HepG2 (cell line): ENCODE measurements around the gene PSMB10. TPM values are rescaled to one million over a fixed set of nuclear protein-coding genes. Genes with fewer than 3 reads are reported as not detected.

Experiments
- AHR ChIP-seq: IDR thresholded peaks from 2 replicates; pipeline ENCODE4 v1.6.1; 2018; ENCODE audit warnings: missing genetic modification reagents, missing compliant biosample characterization
- FOSL1 ChIP-seq: sonication (generic); formaldehyde crosslinking; IDR thresholded peaks from 2 replicates; pipeline ENCODE4 v1.9.0; 2021; ENCODE audit warnings: missing genetic modification reagents, borderline replicate concordance
- MYC ChIP-seq: sonication (generic); formaldehyde crosslinking; IDR thresholded peaks from 2 replicates; pipeline ENCODE4 v1.9.0; 2021; ENCODE audit warnings: missing genetic modification reagents, borderline replicate concordance
- NFATC3 ChIP-seq: sonication (generic); formaldehyde crosslinking; IDR thresholded peaks from 2 replicates; pipeline ENCODE4 v1.5.1; 2020; ENCODE audit warnings: mild to moderate bottlenecking, missing genetic modification reagents
- PAF1 ChIP-seq: IDR thresholded peaks from 2 replicates; pipeline ENCODE4 v1.6.1; 2016; ENCODE audit warnings: missing genetic modification reagents, missing compliant biosample characterization
- SP2 ChIP-seq: sonication (generic); formaldehyde crosslinking; IDR thresholded peaks from 2 replicates; pipeline ENCODE4 v1.5.1; 2020; ENCODE audit warnings: mild to moderate bottlenecking, missing genetic modification reagents
- ZFP36 ChIP-seq: fragments of 150-350 bp; IDR thresholded peaks from 2 replicates; pipeline ENCODE4 v1.6.1; 2018; ENCODE audit warnings: borderline replicate concordance, low read length, low read depth; ENCODE audit not compliant: partially characterized antibody
- ZMAT3 ChIP-seq: sonication (generic); formaldehyde crosslinking; conservative IDR thresholded peaks from 2 replicates; pipeline ENCODE4 v1.7.0; 2021; ENCODE audit warnings: missing genetic modification reagents
- ZNF160 ChIP-seq: sonication (generic); formaldehyde crosslinking; IDR thresholded peaks from 2 replicates; pipeline ENCODE4 v1.8.0; 2022; ENCODE audit warnings: mild to moderate bottlenecking, inconsistent platforms, missing genetic modification reagents
- ZNF224 ChIP-seq: sonication (generic); formaldehyde crosslinking; IDR thresholded peaks from 2 replicates; pipeline ENCODE4 v1.5.0; 2020; ENCODE audit warnings: mild to moderate bottlenecking, missing genetic modification reagents
- ZNF251 ChIP-seq: sonication (generic); formaldehyde crosslinking; IDR thresholded peaks from 2 replicates; pipeline ENCODE4 v1.9.0; 2021; ENCODE audit warnings: mild to moderate bottlenecking, missing genetic modification reagents
- ZNF333 ChIP-seq: sonication (generic); formaldehyde crosslinking; IDR thresholded peaks from 2 replicates; pipeline ENCODE4 v1.4.0; 2020; ENCODE audit warnings: mild to moderate bottlenecking, missing genetic modification reagents, borderline replicate concordance
- ZNF570 ChIP-seq: sonication (generic); formaldehyde crosslinking; IDR thresholded peaks from 2 replicates; pipeline ENCODE4 v1.4.0; 2020; ENCODE audit warnings: mild to moderate bottlenecking, missing genetic modification reagents, borderline replicate concordance
- ZNF777 ChIP-seq: sonication (generic); formaldehyde crosslinking; IDR thresholded peaks from 2 replicates; pipeline ENCODE4 v1.4.0; 2020; ENCODE audit warnings: missing genetic modification reagents
- polyA plus RNA-seq, 8 experiments: library from polyadenylated mRNA; depleted of rRNA in 3 of 8; stranded (reverse) in 7 of 8; unstranded in 1 of 8; fragments of >200 nt; fragmentation: Illumina TruSeq in 4 of 8; extraction: Trizol in 4 of 8; gene quantifications; 2 replicates each; pipeline versions ENCODE4 v1.2.1 to v1.2.3, GENCODE V29; 2011 to 2016; ENCODE audit warnings: low read depth in 4 of 8, missing spikeins in 1 of 8, mixed read lengths in 1 of 8; ENCODE audit not compliant: insufficient read depth in 1 of 8
- total RNA-seq, 5 experiments: library from RNA; depleted of rRNA; stranded (reverse); fragments of >200 nt; fragmentation: Illumina TruSeq; extraction: Trizol; gene quantifications; 2 replicates each; pipeline ENCODE4 v1.2.3, GENCODE V29; 2016; ENCODE audit warnings: low read depth in 1 of 5
- TF ChIP-seq, protein P1 (sequence below): sonication (generic); formaldehyde crosslinking; IDR thresholded peaks from 2 replicates; pipeline ENCODE4 v1.5.1; 2020; ENCODE audit warnings: missing genetic modification reagents, mild to moderate bottlenecking, borderline replicate concordance
- TF ChIP-seq, protein P2 (sequence below): sonication (generic); formaldehyde crosslinking; IDR thresholded peaks from 2 replicates; pipeline ENCODE4 v1.9.0; 2021; ENCODE audit warnings: missing genetic modification reagents, borderline replicate concordance
- TF ChIP-seq, protein P3 (sequence below): sonication (generic); formaldehyde crosslinking; IDR thresholded peaks from one replicate; pipeline ENCODE4 v1.5.1; 2020; ENCODE audit warnings: mild to moderate bottlenecking, missing genetic modification reagents; ENCODE audit errors: not compliant biosample characterization
- TF ChIP-seq, protein P4 (sequence below): sonication (generic); formaldehyde crosslinking; IDR thresholded peaks from 2 replicates; pipeline ENCODE4 v1.4.0; 2020; ENCODE audit warnings: mild to moderate bottlenecking, missing genetic modification reagents

The PSMB10 gene
- total and polyA plus RNA-seq, 2 of the 13 experiments (the other 11 are each of a cell fraction or from before 2014, with no cell fraction given): 12.7 to 65.9 TPM

DNA sequence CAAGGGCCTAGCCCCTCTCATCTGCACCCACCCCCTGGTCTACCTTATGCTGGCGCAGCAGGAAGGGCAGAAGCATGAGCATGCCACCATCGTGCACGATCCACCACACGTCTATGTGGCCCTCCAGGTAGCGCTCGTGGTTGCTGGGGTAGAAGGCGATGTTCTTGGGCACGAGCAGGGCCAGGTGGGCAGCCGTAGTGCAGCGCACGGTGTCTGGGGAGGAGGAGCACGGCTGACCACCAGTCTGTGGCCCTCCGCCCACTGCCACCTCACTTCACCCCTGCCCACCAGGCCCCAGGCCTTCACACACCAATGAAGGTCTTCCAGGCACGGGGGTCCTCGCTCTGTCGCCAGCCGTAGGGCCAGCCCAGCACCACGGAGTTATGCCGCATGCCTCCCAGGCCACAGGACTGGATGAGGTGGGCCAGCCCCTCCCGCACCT is 9.5 kb upstream of the PSMB10 start (continued):
- TF ChIP-seq, protein P1, sequence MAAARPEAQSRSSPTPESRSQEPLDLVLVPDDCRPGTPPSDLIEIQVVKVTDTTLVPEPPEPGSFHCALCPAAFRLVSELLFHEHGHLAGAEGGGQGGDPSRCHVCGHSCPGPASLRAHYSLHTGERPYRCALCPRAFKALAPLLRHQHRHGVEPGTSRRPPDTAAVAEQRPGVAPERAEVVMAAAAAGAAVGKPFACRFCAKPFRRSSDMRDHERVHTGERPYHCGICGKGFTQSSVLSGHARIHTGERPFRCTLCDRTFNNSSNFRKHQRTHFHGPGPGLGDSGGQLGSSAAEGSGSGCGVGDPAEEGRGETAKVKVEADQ (CRISPR knock-in tag): no peak
- TF ChIP-seq ZNF570 (CRISPR knock-in tag): no peak
- no peak for TF ChIP-seq AHR (CRISPR knock-in tag)
- TF ChIP-seq PAF1 (CRISPR knock-in tag): peak; percentile 58; the same call in 1 of the 2 replicates
- no peak for TF ChIP-seq ZNF333 (CRISPR knock-in tag)
- TF ChIP-seq, protein P2, sequence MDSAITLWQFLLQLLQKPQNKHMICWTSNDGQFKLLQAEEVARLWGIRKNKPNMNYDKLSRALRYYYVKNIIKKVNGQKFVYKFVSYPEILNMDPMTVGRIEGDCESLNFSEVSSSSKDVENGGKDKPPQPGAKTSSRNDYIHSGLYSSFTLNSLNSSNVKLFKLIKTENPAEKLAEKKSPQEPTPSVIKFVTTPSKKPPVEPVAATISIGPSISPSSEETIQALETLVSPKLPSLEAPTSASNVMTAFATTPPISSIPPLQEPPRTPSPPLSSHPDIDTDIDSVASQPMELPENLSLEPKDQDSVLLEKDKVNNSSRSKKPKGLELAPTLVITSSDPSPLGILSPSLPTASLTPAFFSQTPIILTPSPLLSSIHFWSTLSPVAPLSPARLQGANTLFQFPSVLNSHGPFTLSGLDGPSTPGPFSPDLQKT (CRISPR knock-in tag): no peak
- no peak for TF ChIP-seq NFATC3 (CRISPR knock-in tag)
- no peak for TF ChIP-seq SP2
- 0 out of 2 replicates have a peak, but pooled peaks have one; percentile 30 for TF ChIP-seq MYC (CRISPR knock-in tag)
- TF ChIP-seq, protein P3, sequence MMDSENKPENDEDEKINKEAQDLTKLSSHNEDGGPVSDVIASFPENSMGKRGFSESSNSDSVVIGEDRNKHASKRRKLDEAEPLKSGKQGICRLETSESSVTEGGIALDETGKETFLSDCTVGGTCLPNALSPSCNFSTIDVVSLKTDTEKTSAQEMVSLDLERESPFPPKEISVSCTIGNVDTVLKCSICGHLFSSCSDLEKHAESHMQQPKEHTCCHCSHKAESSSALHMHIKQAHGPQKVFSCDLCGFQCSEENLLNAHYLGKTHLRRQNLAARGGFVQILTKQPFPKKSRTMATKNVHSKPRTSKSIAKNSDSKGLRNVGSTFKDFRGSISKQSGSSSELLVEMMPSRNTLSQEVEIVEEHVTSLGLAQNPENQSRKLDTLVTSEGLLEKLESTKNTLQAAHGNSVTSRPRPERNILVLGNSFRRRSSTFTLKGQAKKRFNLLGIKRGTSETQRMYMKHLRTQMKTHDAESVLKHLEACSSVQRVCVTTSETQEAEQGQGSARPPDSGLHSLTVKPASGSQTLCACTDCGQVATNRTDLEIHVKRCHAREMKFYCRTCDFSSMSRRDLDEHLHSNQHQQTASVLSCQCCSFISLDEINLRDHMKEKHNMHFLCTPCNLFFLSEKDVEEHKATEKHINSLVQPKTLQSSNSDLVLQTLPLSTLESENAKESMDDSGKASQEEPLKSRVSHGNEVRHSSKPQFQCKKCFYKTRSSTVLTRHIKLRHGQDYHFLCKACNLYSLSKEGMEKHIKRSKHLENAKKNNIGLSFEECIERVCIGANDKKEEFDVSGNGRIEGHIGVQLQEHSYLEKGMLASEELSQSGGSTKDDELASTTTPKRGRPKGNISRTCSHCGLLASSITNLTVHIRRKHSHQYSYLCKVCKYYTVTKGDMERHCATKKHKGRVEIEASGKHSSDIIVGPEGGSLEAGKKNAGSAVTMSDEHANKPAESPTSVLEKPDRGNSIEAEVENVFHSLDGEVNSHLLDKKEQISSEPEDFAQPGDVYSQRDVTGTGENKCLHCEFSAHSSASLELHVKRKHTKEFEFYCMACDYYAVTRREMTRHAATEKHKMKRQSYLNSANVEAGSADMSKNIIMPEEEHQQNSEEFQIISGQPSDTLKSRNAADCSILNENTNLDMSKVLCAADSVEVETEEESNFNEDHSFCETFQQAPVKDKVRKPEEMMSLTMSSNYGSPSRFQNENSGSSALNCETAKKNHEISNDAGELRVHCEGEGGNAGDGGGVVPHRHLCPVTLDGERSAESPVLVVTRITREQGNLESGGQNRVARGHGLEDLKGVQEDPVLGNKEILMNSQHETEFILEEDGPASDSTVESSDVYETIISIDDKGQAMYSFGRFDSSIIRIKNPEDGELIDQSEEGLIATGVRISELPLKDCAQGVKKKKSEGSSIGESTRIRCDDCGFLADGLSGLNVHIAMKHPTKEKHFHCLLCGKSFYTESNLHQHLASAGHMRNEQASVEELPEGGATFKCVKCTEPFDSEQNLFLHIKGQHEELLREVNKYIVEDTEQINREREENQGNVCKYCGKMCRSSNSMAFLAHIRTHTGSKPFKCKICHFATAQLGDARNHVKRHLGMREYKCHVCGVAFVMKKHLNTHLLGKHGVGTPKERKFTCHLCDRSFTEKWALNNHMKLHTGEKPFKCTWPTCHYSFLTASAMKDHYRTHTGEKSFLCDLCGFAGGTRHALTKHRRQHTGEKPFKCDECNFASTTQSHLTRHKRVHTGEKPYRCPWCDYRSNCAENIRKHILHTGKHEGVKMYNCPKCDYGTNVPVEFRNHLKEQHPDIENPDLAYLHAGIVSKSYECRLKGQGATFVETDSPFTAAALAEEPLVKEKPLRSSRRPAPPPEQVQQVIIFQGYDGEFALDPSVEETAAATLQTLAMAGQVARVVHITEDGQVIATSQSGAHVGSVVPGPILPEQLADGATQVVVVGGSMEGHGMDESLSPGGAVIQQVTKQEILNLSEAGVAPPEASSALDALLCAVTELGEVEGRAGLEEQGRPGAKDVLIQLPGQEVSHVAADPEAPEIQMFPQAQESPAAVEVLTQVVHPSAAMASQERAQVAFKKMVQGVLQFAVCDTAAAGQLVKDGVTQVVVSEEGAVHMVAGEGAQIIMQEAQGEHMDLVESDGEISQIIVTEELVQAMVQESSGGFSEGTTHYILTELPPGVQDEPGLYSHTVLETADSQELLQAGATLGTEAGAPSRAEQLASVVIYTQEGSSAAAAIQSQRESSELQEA (CRISPR knock-in tag): no peak
- no peak for TF ChIP-seq ZNF777 (CRISPR knock-in tag)
- no peak for TF ChIP-seq FOSL1
- no peak for TF ChIP-seq ZFP36
- TF ChIP-seq, protein P4, sequence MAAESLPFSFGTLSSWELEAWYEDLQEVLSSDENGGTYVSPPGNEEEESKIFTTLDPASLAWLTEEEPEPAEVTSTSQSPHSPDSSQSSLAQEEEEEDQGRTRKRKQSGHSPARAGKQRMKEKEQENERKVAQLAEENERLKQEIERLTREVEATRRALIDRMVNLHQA (CRISPR knock-in tag): no peak
- no peak for TF ChIP-seq ZNF224 (CRISPR knock-in tag)
- TF ChIP-seq ZNF160 (CRISPR knock-in tag): no peak
- TF ChIP-seq ZMAT3 (CRISPR knock-in tag): no peak
- TF ChIP-seq ZNF251 (CRISPR knock-in tag): no peak
